Lung (tissue), 12 donors: ENCODE measurements around the gene ATP9A. TPM values are rescaled to one million over a fixed set of nuclear protein-coding genes. Genes with fewer than 3 reads are reported as not detected.
"Not testable (repeated sequence)": the region's sequence is repeated elsewhere in the genome, so short reads cannot be mapped to it uniquely, and the experiment has no call there.

Experiments used
- ATAC-seq: fragments of 200-7000 bp; cut with Tn5 transposase; one replicate; pipeline ENCODE4 v1.9.1; 2020; ENCODE audit warnings: moderate number of reproducible peaks; ENCODE audit not compliant: insufficient read depth, low FRiP score
- DNase-seq, 3 donors: peaks; one replicate each; pipeline ENCODE4 v3.0.0-alpha.2; 2013 to 2017
- H3K27ac ChIP-seq, 2 donors: one replicate each; pipeline ENCODE4 v1.5.1; 2013; ENCODE audit warnings: mild to moderate bottlenecking in 2 of 2, moderate library complexity in 2 of 2, control low read depth in 1 of 2, inconsistent platforms in 1 of 2, low read depth in 1 of 2, low read length in 1 of 2
- H3K27me3 ChIP-seq, 3 donors: one replicate each; pipeline ENCODE4 v1.5.1; 2013; ENCODE audit warnings: low read length in 2 of 3; ENCODE audit not compliant: control insufficient read depth in 3 of 3, insufficient read depth in 3 of 3
- H3K36me3 ChIP-seq, 4 donors: one replicate each; pipeline ENCODE4 v1.5.1; 2013; ENCODE audit warnings: low read length in 4 of 4, mild to moderate bottlenecking in 1 of 4, moderate library complexity in 1 of 4; ENCODE audit not compliant: control insufficient read depth in 4 of 4, insufficient read depth in 4 of 4
- H3K4me1 ChIP-seq, 5 donors: one replicate each; pipeline ENCODE4 v1.5.1; 2013; ENCODE audit warnings: low read length in 5 of 5, mild to moderate bottlenecking in 2 of 5, moderate library complexity in 1 of 5; ENCODE audit not compliant: control insufficient read depth in 5 of 5, insufficient read depth in 5 of 5
- H3K4me3 ChIP-seq: one replicate; pipeline ENCODE4 v1.5.1; 2013; ENCODE audit warnings: mild to moderate bottlenecking, control low read depth, moderate library complexity
- H3K9ac ChIP-seq, 2 donors: one replicate each; pipeline ENCODE4 v1.5.1; 2013; ENCODE audit warnings: low read length in 2 of 2, control low read depth in 1 of 2; ENCODE audit not compliant: insufficient read depth in 1 of 2
- H3K9me3 ChIP-seq, 4 donors: one replicate each; pipeline ENCODE4 v1.5.1; 2013; ENCODE audit warnings: low read length in 3 of 4, mild to moderate bottlenecking in 1 of 4, moderate library complexity in 1 of 4; ENCODE audit not compliant: control insufficient read depth in 4 of 4, insufficient read depth in 3 of 4
- WGBS, 2 donors: extraction: QIAGEN DNeasy Blood & Tissue Kit; methylation state at CpG; one replicate each; pipeline ENCODE4 v1.1.7; 2013; 5-methylcytosine and 5-hydroxymethylcytosine counted together
- polyA plus RNA-seq, 2 donors: library from polyadenylated mRNA; stranded (reverse); fragments of 200-250 nt; gene quantifications; one replicate each; pipeline ENCODE4 v1.2.1, GENCODE V29; 2013
- total RNA-seq, 2 donors: library from RNA; depleted of rRNA in 1 of 2; stranded (reverse); fragments of >200 nt in 1 of 2; gene quantifications; one replicate each; pipeline ENCODE4 v1.2.1, GENCODE V29; 2014 to 2021
- TF ChIP-seq, protein P1 (sequence below): IDR thresholded peaks from 2 replicates; pipeline ENCODE4 v1.5.1; 2012; ENCODE audit warnings: mild to moderate bottlenecking; ENCODE audit errors: control extremely low read depth, extremely low read depth
- donor health status: control.
- donor health status: control.
- donor health status: Bipolar disorder and iron deficiency.
- donor health status: healthy.
- donor health status: DM: yes; HTN: yes; CAD: no.

ATP9A gene
- total and polyA plus RNA-seq, 4 donors = 3.3 to 43.6 (median 14.9) TPM

DNA sequence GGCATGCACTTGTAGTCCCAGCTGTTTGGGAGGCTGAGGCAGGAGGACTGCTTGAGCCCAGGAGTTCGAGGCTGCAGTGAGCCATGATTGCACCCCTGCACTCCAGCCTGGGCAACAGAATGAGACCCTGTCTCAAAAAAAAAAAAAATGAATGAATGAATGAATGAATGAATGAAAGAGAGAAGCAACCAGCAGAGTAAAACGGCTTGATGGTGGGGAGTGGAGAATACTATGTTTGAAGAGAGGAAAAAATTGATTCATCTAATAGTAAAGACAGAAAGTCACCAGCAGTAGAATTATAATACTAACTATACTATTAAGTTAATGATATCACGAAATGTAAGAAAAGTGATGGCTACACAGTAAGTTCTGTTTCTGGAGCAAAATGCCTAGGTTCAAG is 80.6 kb downstream of the ATP9A start:
- Histone ChIP-seq H3K9ac (no peak overlapping the region), H3K36me3 (peaks cover 1 to 9% (median 5%) of the 10 kb centered on the region in 4 donors), H3K4me3 (no peak overlapping the region), H3K27me3 (no peaks in the 10 kb centered on the region), H3K9me3 (no peaks in the 10 kb centered on the region), H3K4me1 (peaks cover 0 to 7% (median 0%) of the 10 kb centered on the region in 5 donors), H3K27ac (no peak overlapping the region)
- 93% methylated on average over 3 of the region's 3 CpGs for WGBS, 2 donors
- ATAC-seq (no peak), DNase-seq (no peak)
- TF ChIP-seq, protein P1, sequence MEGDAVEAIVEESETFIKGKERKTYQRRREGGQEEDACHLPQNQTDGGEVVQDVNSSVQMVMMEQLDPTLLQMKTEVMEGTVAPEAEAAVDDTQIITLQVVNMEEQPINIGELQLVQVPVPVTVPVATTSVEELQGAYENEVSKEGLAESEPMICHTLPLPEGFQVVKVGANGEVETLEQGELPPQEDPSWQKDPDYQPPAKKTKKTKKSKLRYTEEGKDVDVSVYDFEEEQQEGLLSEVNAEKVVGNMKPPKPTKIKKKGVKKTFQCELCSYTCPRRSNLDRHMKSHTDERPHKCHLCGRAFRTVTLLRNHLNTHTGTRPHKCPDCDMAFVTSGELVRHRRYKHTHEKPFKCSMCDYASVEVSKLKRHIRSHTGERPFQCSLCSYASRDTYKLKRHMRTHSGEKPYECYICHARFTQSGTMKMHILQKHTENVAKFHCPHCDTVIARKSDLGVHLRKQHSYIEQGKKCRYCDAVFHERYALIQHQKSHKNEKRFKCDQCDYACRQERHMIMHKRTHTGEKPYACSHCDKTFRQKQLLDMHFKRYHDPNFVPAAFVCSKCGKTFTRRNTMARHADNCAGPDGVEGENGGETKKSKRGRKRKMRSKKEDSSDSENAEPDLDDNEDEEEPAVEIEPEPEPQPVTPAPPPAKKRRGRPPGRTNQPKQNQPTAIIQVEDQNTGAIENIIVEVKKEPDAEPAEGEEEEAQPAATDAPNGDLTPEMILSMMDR = no peak

DNA sequence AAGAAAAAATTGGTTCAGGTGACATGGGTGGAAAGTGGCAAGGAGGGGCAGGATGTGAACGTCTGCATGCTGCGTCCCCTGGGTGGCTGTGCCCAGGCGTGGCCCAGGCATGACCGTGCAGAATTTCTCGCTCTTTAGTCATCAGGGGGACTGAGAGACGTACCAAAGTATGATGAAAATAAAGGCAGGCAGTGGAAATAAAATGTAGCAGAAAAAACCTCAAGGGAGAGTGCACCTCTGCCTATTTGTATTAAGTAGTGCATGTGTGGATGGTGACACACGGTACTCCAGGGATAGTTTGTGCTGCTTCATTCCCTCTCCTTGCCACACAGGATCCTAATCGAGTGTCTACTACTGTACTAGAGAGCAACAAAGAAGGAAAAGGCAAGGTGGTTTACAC is 81.1 kb downstream of the ATP9A start:
- Histone ChIP-seq H3K27me3 (no peaks in the 10 kb centered on the region), H3K9ac (no peak overlapping the region), H3K9me3 (no peaks in the 10 kb centered on the region), H3K4me1 (peaks cover 0 to 4% (median 0%) of the 10 kb centered on the region in 5 donors), H3K36me3 (peaks cover 1 to 9% (median 5%) of the 10 kb centered on the region in 4 donors), H3K27ac (no peak overlapping the region), H3K4me3 (no peak overlapping the region)
- WGBS, 2 donors = 47 to 72% methylated on average over 8 of the region's 8 CpGs
- TF ChIP-seq, protein P1 = no peak
- ATAC-seq (no peak), DNase-seq (no peak)

DNA sequence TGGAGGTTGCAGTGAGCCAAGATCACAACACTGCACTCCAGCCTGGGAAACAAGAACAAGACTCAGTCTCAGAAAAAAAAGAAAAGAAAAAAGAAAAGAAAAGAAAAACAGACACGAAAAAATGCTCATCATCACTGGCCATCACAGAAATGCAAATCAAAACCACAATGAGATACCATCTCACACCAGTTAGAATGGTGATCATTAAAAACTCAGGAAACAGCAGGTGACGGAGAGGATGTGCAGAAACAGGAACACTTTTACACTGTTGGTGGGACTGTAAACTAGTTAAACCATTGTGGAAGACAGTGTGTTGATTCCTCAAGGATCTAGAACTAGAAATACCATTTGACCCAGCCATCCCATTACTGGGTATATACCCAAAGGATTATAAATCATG is 82.7 kb downstream of the ATP9A start:
- H3K27ac ChIP-seq, DNase-seq, H3K4me1 ChIP-seq, H3K27me3 ChIP-seq, H3K4me3 ChIP-seq, H3K9me3 ChIP-seq, H3K36me3 ChIP-seq, ATAC-seq, H3K9ac ChIP-seq: not testable (repeated sequence)
- 43 to 62% methylated on average over 2 of the region's 2 CpGs for WGBS, 2 donors

DNA sequence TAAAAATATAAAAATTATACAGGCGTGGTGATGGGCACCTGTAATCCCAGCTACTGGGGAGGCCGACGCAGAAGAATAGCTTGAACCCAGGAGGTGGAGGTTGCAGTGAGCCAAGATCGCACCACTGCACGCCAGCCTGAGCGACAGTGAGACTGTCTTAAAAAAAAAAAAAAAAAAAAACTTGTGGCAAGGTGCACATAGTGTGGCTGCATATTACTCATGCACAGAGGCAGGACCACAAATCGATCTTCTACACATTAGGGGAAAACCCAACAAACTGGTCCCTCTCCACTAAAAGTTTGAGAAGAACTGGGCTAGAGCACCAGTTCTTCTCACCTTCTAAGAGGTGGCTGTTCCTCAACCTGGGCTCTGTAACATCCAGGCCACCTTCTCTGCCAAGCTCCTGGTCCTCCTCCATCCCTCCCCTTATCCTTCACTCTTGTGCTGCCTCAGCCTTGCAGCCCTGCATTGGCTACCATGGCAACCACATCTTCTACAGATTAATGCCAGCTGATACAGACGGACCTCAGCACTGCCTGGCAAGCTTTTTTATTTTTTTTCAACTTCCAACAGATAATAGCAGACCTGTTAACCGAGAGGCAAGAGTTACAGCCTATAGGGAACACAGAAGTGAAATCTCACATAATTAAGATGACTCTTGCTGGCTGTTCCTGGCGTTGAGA is 88.0 kb downstream of the ATP9A start:
- TF ChIP-seq, protein P1 = no peak
- peaks cover 0 to 12% (median 0%) of the 10 kb centered on the region in 5 donors for H3K4me1 ChIP-seq
- WGBS, 2 donors = 91 to 92% methylated on average over 10 of the region's 10 CpGs
- peaks cover 0 to 8% (median 2%) of the 10 kb centered on the region in 4 donors for H3K36me3 ChIP-seq
- no peaks in the 10 kb centered on the region for H3K27me3 ChIP-seq
- no peak overlapping the region for H3K27ac ChIP-seq
- H3K4me3 ChIP-seq = no peak overlapping the region
- no peaks in the 10 kb centered on the region for H3K9me3 ChIP-seq
- no peak for ATAC-seq
- H3K9ac ChIP-seq = no peak overlapping the region
- no peak for DNase-seq
